Putamen (tissue), 1 donor: ENCODE results near the gene SLC6A1.

Source experiments
- DNase-seq: peaks from one replicate; pipeline ENCODE4 v3.0.0-alpha.2; 2016; ENCODE audit warnings: low spot score

SLC6A1 gene

GRCh38 chr3:10992017-10992942 lies at the start of gene SLC6A1:
Gene SLC6A1, plus strand, starts transcription at chr3:10992748. Its CDS starts 24,464 bp downstream, at chr3:11017212.
- DNase-seq, result peak; percentile 87

- DNase-seq, result no peak
Measured at GRCh38 chr3:10944866-10945265, 47.7 kb upstream of the SLC6A1 start.

GRCh38 chr3:10945683-10946287 lies 46.8 kb upstream of the SLC6A1 start:
- DNase-seq, result peak; percentile 64

GRCh38 chr3:10946526-10946925 lies 46.0 kb upstream of the SLC6A1 start:
- no peak for DNase-seq

- no peak for DNase-seq
Measured at GRCh38 chr3:10948326-10948725, 44.2 kb upstream of the SLC6A1 start.

- DNase-seq, result peak; percentile 78
Measured at GRCh38 chr3:10949197-10949596, 43.4 kb upstream of the SLC6A1 start.

GRCh38 chr3:10950476-10951294 lies 41.9 kb upstream of the SLC6A1 start:
- peak; percentile 60 for DNase-seq

- DNase-seq, result no peak
Measured at GRCh38 chr3:10951295-10951926, 41.1 kb upstream of the SLC6A1 start.

GRCh38 chr3:10952525-10952924 lies 40.0 kb upstream of the SLC6A1 start:
- DNase-seq, result no peak

GRCh38 chr3:10954740-10955139 lies 37.8 kb upstream of the SLC6A1 start:
- DNase-seq, result no peak

- no peak for DNase-seq
Measured at GRCh38 chr3:10955711-10956453, 36.7 kb upstream of the SLC6A1 start.

- no peak for DNase-seq
Measured at GRCh38 chr3:10956531-10956930, 36.0 kb upstream of the SLC6A1 start.

- DNase-seq, result no peak
Measured at GRCh38 chr3:10956986-10957385, 35.6 kb upstream of the SLC6A1 start.

- no peak for DNase-seq
Measured at GRCh38 chr3:10957976-10958749, 34.4 kb upstream of the SLC6A1 start.

GRCh38 chr3:10960255-10960654 lies 32.3 kb upstream of the SLC6A1 start:
- DNase-seq, result no peak

- no peak for DNase-seq
Measured at GRCh38 chr3:10961921-10962320, 30.6 kb upstream of the SLC6A1 start.

- peak; percentile 59 for DNase-seq
Measured at GRCh38 chr3:10962481-10963036, 30.0 kb upstream of the SLC6A1 start.

- no peak for DNase-seq
Measured at GRCh38 chr3:10964537-10965167, 27.9 kb upstream of the SLC6A1 start.

GRCh38 chr3:10968401-10968800 lies 24.1 kb upstream of the SLC6A1 start:
- peak; percentile 63 for DNase-seq
